Pancreas (tissue), 10 donors: Measurements from ENCODE around the gene ANKH. TPM values are rescaled to one million over a fixed set of nuclear protein-coding genes. Genes with fewer than 3 reads are reported as not detected.

Experiments
- ATAC-seq, 4 donors: fragments of 200-7000 bp; cut with Tn5 transposase; one replicate each; pipeline versions ENCODE4 v1.8.0 to v1.9.1; 2020; ENCODE audit warnings: mild to moderate bottlenecking in 4 of 4, moderate library complexity in 4 of 4
- DNase-seq, 6 donors: peaks; one replicate each; pipeline ENCODE4 v3.0.0-alpha.2; 2020
- FAIRE-seq: peaks from 2 replicates; lab custom pipeline; 2012; peaks lifted over from hg19 to GRCh38; lab: Jason Lieb, UNC
- H3K27ac ChIP-seq, 4 donors: fragments of 200-600 bp; sonication (generic); 1 replicate in 3 of 4; 2 replicates in 1 of 4; pipeline versions ENCODE4 v1.5.0 to v1.8.0; 2020
- H3K27me3 ChIP-seq, 4 donors: fragments of 200-600 bp; one replicate each; pipeline ENCODE4 v1.8.0; 2021
- H3K36me3 ChIP-seq, 3 donors: fragments of 200-600 bp; sonication (generic) in 1 of 3; one replicate each; pipeline versions ENCODE4 v1.5.0 to v1.8.0; 2020 to 2021
- H3K4me1 ChIP-seq, 3 donors: fragments of 200-600 bp; one replicate each; pipeline ENCODE4 v1.8.0; 2021
- H3K4me3 ChIP-seq, 4 donors: fragments of 200-600 bp; sonication (generic) in 2 of 4; one replicate each; pipeline versions ENCODE4 v1.5.0 to v1.8.0; 2020 to 2021
- H3K9me3 ChIP-seq, 4 donors: fragments of 200-600 bp; one replicate each; pipeline ENCODE4 v1.8.0; 2021
- WGBS, 2 donors: extraction: QIAGEN DNeasy Blood & Tissue Kit; methylation state at CpG; one replicate each; pipeline ENCODE4 v1.1.7; 2013; 5-methylcytosine and 5-hydroxymethylcytosine counted together
- intact Hi-C, 3 donors: fragments of 100-400 bp; cut with DNase I; formaldehyde crosslinking; loops; one replicate each; pipeline versions ENCODE4 v1.11.1 to v1.14.2; 2022
- polyA plus RNA-seq, 2 donors: library from polyadenylated mRNA; stranded (reverse); fragments of 200-250 nt; gene quantifications; one replicate each; pipeline ENCODE4 v1.2.3, GENCODE V29; 2013
- total RNA-seq, 6 donors: library from RNA; stranded (reverse); fragmentation: NEBNext Ultra II Directional in 4 of 6; extraction: Animal tissue kit (Norgen Biotek cat#: 25700) in 4 of 6; gene quantifications; one replicate each; pipeline versions ENCODE4 v1.2.1 to v1.2.4, GENCODE V29; 2021 to 2023
- TF ChIP-seq, protein P1 (sequence below), 4 donors: fragments of 200-600 bp; sonication (generic) in 3 of 4; IDR thresholded peaks; one replicate each; pipeline versions ENCODE4 v1.5.0 to v1.8.0; 2021; ENCODE audit warnings: antibody characterized with exemption in 4 of 4
- donor health status: healthy with polysubstance abuse.
- donor health status: DM: no; HTN: no; CAD: no; lungs with moderate emphysema.
- donor health status: DM: no; HTN: no; CAD: no.
- donor health status: control.
- donor health status: control.
- donor health status: Bipolar disorder and iron deficiency.
- donor health status: DM: yes; HTN: yes; CAD: no.
- donor health status: DM: no; HTN: no; CAD: no.
- donor health status: DM: no; HTN: no; CAD: no.
- donor health status: DM: yes; HTN: yes; CAD: no.

The ANKH gene
- total and polyA plus RNA-seq, 8 donors = 11.8 to 48.6 (median 37.7) TPM

DNA sequence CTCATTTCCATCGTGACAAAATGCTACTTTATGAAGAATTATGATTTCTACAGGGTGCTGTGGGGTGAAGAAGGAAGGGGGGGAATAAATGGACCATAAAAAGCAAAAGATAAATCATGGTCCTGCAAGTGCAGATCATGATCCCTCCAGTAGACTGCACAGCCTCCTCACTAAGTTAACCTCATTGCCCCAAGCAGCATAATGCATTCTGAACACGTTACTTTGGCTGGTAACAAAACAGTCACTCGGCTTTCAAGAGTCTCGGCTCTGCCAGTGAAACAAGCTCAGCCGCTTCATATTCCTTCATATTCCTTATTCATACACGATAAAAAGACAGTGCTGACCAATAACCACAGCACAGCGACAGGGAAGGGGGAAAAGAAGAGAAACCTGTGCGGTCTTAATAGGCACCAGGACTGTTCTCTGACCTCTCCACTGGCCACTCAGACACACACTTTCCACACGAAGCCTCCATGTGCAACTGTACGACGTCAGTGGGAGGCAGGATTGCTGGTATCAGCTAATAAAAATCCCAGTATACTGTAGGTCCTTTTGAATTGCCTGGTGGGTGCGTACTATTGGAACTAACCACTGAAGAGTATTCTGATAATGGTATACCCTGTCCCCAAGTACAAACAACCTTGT is 60.5 kb downstream of the ANKH start:
- Histone ChIP-seq H3K27me3 (no peaks in the 10 kb centered on the region), H3K36me3 (no peaks in the 10 kb centered on the region), H3K9me3 (no peaks in the 10 kb centered on the region), H3K27ac (no peak overlapping the region), H3K4me3 (no peak overlapping the region), H3K4me1 (peaks cover 0 to 3% (median 3%) of the 10 kb centered on the region in 3 donors)
- TF ChIP-seq, protein P1, sequence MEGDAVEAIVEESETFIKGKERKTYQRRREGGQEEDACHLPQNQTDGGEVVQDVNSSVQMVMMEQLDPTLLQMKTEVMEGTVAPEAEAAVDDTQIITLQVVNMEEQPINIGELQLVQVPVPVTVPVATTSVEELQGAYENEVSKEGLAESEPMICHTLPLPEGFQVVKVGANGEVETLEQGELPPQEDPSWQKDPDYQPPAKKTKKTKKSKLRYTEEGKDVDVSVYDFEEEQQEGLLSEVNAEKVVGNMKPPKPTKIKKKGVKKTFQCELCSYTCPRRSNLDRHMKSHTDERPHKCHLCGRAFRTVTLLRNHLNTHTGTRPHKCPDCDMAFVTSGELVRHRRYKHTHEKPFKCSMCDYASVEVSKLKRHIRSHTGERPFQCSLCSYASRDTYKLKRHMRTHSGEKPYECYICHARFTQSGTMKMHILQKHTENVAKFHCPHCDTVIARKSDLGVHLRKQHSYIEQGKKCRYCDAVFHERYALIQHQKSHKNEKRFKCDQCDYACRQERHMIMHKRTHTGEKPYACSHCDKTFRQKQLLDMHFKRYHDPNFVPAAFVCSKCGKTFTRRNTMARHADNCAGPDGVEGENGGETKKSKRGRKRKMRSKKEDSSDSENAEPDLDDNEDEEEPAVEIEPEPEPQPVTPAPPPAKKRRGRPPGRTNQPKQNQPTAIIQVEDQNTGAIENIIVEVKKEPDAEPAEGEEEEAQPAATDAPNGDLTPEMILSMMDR (IDR thresholded peaks at IDR 0.05) = no peak
- WGBS, 2 donors = 87 to 88% methylated on average over 12 of the region's 12 CpGs
- DNase-seq (no peak), ATAC-seq (no peak), FAIRE-seq (no peak)
- intact Hi-C loops = no loop called here

DNA sequence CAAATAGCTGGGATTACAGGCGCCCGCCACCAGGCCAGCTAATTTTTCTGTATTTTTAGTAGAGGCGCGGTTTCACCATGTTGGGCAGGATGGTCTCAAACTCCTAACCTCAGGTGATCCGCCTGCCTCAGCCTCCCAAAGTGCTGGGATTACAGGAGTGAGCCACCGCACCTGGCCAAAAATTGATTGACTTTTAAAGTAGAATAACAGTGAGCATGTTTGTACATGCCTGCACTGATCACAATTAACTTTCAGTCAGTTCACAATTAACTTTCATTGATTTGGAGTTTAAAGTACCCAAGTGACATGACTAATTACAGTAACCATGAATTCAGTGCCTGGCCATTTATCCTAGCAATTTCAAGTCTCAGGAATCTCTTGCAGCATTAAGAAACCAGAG is 61.3 kb downstream of the ANKH start:
- intact Hi-C loops = no loop called here
- WGBS, 2 donors = 84% methylated on average over 6 of the region's 6 CpGs
- ATAC-seq = peak in 2 of 4 donors; percentile 4 to 24

DNA sequence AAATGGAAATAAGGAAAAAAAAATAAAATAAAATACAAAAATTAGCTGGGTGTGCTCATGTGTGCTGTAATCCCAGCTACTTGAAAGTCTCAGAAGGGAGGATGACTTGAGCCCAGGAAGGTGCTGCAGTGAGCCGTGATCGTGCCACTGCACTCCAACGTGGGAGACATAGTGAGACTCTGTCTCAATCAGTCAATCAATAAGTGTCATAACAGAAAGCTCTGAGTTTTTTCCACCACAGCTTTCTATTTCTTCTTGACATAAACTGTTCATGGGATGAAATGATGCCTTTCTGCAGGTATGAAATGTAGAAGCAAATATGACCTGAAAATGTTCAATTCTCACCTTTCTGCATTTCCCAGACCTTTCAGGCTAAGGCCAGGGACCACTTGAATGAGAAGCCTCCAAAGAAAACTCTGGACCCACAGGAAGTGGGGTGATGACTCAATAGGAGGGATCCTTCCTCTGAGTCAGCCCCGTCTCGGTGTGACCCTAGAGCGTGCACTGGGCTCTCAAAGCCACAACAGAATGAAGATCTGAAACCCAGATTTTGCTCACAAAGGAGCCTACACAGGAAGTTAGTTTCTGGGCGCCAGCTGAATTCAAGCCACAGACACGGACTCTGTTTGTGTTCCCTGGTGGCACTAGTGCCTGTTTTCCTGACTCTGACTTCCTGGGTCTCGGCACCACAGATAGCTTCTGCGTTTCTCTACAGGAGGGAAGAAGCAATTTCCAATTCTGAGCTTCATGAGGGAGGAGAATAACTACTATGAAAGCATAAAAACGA is 62.0 kb downstream of the ANKH start:
- peak in 1 of 6 donors; percentile 47 for DNase-seq
- Histone ChIP-seq H3K27ac (peak overlapping the region in 2 of 4 donors; percentile 9 to 37), H3K4me1 (peaks cover 0 to 3% (median 3%) of the 10 kb centered on the region in 3 donors), H3K4me3 (no peak overlapping the region), H3K36me3 (no peaks in the 10 kb centered on the region), H3K9me3 (no peaks in the 10 kb centered on the region), H3K27me3 (no peaks in the 10 kb centered on the region)
- peak in 3 of 4 donors; percentile 71 to 86 (median 82) for ATAC-seq
- 63 to 77% methylated on average over 11 of the region's 11 CpGs for WGBS, 2 donors
- FAIRE-seq = no peak
- intact Hi-C loops = no loop called here
- TF ChIP-seq, protein P1 (IDR thresholded peaks at IDR 0.05) = no peak

More for the DNA sequence above, 61.3 kb downstream of the ANKH start:
- no peaks in the 10 kb centered on the region for H3K36me3 ChIP-seq
- TF ChIP-seq, protein P1 (IDR thresholded peaks at IDR 0.05) = no peak
- DNase-seq (no peak), FAIRE-seq (no peak)
- no peaks in the 10 kb centered on the region for H3K27me3 ChIP-seq
- peaks cover 0 to 3% (median 3%) of the 10 kb centered on the region in 3 donors for H3K4me1 ChIP-seq
- H3K9me3 ChIP-seq = no peaks in the 10 kb centered on the region
- no peak overlapping the region for H3K4me3 ChIP-seq
- peak overlapping the region in 2 of 4 donors; percentile 9 to 37 for H3K27ac ChIP-seq

DNA sequence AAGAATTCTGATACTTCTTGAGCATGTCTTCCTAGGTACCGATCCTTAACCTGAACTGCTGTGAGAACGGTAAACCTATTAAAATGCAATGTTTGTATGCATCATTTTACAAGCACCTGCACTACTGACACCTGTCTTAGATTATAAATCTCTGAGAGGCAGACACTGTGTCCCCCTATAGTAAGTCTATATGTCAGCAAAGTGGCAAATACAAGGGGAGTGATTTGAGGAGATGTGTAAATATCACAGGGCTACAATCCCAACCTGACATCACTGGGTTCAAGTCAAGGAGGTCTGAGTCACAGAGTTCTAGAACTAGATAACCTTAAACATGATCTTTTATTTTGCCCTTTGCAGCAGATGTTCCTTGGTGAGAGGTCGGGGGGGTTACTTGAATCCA is 64.1 kb downstream of the ANKH start:
- TF ChIP-seq, protein P1 (IDR thresholded peaks at IDR 0.05) = no peak
- H3K36me3 ChIP-seq = no peaks in the 10 kb centered on the region
- H3K4me1 ChIP-seq = peaks cover 0 to 3% (median 3%) of the 10 kb centered on the region in 3 donors
- WGBS, 2 donors = 89 to 94% methylated on average over 3 of the region's 3 CpGs
- H3K27me3 ChIP-seq = no peaks in the 10 kb centered on the region
- no peaks in the 10 kb centered on the region for H3K9me3 ChIP-seq
- H3K4me3 ChIP-seq = no peak overlapping the region
- ATAC-seq (no peak), FAIRE-seq (no peak), DNase-seq (no peak)
- no peak overlapping the region for H3K27ac ChIP-seq
- intact Hi-C loops = no loop called here
